Neural cell (in vitro differentiated cells): ENCODE data around the gene PIEZO1. TPM values are rescaled to one million over a fixed set of nuclear protein-coding genes. Genes with fewer than 3 reads are reported as not detected.

ENCODE experiments used
- H2AFZ ChIP-seq: fragments of 200-600, 300-800 bp; sonication (generic), shearing (Covaris generic); 2 replicates; pipeline ENCODE4 v1.6.0; 2014; ENCODE audit warnings: low read depth, mild to moderate bottlenecking, antibody characterized with exemption, low read length, moderate library complexity
- H3F3A ChIP-seq: fragments of 200-600 bp; shearing (Covaris generic); 2 replicates; pipeline ENCODE4 v1.6.1; 2016; ENCODE audit warnings: mild to moderate bottlenecking, moderate library complexity, mixed read lengths, antibody characterized with exemption, low read length; ENCODE audit not compliant: insufficient read depth, poor library complexity, severe bottlenecking
- H3K27ac ChIP-seq: fragments of 200-600, 300-800 bp; sonication (generic), shearing (Covaris generic); 2 replicates; pipeline ENCODE4 v1.5.1; 2014; ENCODE audit warnings: mild to moderate bottlenecking, low read length, moderate library complexity
- H3K27me3 ChIP-seq: fragments of 300-800, 200-600 bp; sonication (generic), shearing (Covaris generic); 2 replicates; pipeline ENCODE4 v1.6.0; 2014; ENCODE audit warnings: mild to moderate bottlenecking, low read depth, low read length, moderate library complexity; ENCODE audit not compliant: insufficient read depth
- H3K36me3 ChIP-seq: fragments of 300-800, 200-600 bp; sonication (generic), shearing (Covaris generic); 2 replicates; pipeline ENCODE4 v1.5.1; 2014; ENCODE audit warnings: mild to moderate bottlenecking, antibody characterized with exemption, low read length, moderate library complexity; ENCODE audit not compliant: insufficient read depth
- H3K4me2 ChIP-seq: fragments of 300-800, 200-600 bp; sonication (generic), shearing (Covaris generic); 2 replicates; pipeline ENCODE4 v1.6.0; 2014; ENCODE audit warnings: mild to moderate bottlenecking, low read length
- H3K4me3 ChIP-seq: fragments of 300-800, 200-600 bp; sonication (generic), shearing (Covaris generic); 2 replicates; pipeline ENCODE4 v1.5.1; 2014; ENCODE audit warnings: mild to moderate bottlenecking, low read length, moderate library complexity
- H3K79me2 ChIP-seq: fragments of 200-600 bp; shearing (Covaris generic); replicated peaks from 2 replicates; pipeline ENCODE4 v1.6.0; 2014; ENCODE audit warnings: mild to moderate bottlenecking, low read length, moderate library complexity; ENCODE audit not compliant: insufficient read depth
- H3K9ac ChIP-seq: fragments of 300-800, 200-600 bp; sonication (generic), shearing (Covaris generic); 2 replicates; pipeline ENCODE4 v1.6.1; 2016; ENCODE audit warnings: mild to moderate bottlenecking, low read length, mixed read lengths
- H3K9me2 ChIP-seq: fragments of 200-600 bp; shearing (Covaris generic); 2 replicates; pipeline ENCODE4 v1.6.1; 2016; ENCODE audit warnings: mild to moderate bottlenecking, low read length, mixed read lengths; ENCODE audit not compliant: insufficient read depth
- H3K9me3 ChIP-seq: fragments of 200-600, 300-800 bp; sonication (generic), shearing (Covaris generic); 2 replicates; pipeline ENCODE4 v1.6.1; 2016; ENCODE audit warnings: mild to moderate bottlenecking, mixed run types, low read length, moderate library complexity, mixed read lengths
- H4K20me1 ChIP-seq: fragments of 200-600 bp; shearing (Covaris generic); 2 replicates; pipeline ENCODE4 v1.6.1; 2016; ENCODE audit warnings: mild to moderate bottlenecking, mixed run types; ENCODE audit not compliant: insufficient read depth
- EP300 ChIP-seq: fragments of 450-650 bp; conservative IDR thresholded peaks from 2 replicates; pipeline ENCODE4 v1.6.1; 2014; ENCODE audit warnings: antibody characterized with exemption, mild to moderate bottlenecking, moderate library complexity; ENCODE audit not compliant: poor library complexity, severe bottlenecking
- EZH2 ChIP-seq: fragments of 200-600, 300-800 bp; shearing (Covaris generic), sonication (generic); IDR thresholded peaks from 2 replicates; pipeline ENCODE4 v1.6.1; 2014; ENCODE audit warnings: antibody characterized with exemption, low read length, borderline replicate concordance, mild to moderate bottlenecking; ENCODE audit not compliant: insufficient read depth, poor library complexity, severe bottlenecking
- MXI1 ChIP-seq: fragments of 450-650 bp; conservative IDR thresholded peaks from 2 replicates; pipeline ENCODE4 v1.6.1; 2014; ENCODE audit warnings: antibody characterized with exemption, mild to moderate bottlenecking; ENCODE audit not compliant: poor library complexity, severe bottlenecking
- POLR2AphosphoS5 ChIP-seq: IDR thresholded peaks from 2 replicates; pipeline ENCODE4 v1.6.1; 2012
- RAD21 ChIP-seq: fragments of 450-650 bp; conservative IDR thresholded peaks from 2 replicates; pipeline ENCODE4 v1.6.1; 2014; ENCODE audit warnings: antibody characterized with exemption, mild to moderate bottlenecking, moderate library complexity
- SMC3 ChIP-seq: fragments of 450-650 bp; conservative IDR thresholded peaks from 2 replicates; pipeline ENCODE4 v1.6.1; 2014; ENCODE audit warnings: antibody characterized with exemption, mild to moderate bottlenecking, moderate library complexity; ENCODE audit not compliant: poor library complexity
- TAF1 ChIP-seq: IDR thresholded peaks from 2 replicates; pipeline ENCODE4 v1.6.1; 2012; ENCODE audit warnings: low read depth
- polyA plus RNA-seq: library from polyadenylated mRNA; depleted of rRNA; stranded (reverse); fragments of >200 nt; gene quantifications from 2 replicates; pipeline ENCODE4 v1.2.3, GENCODE V29; 2014
- TF ChIP-seq, protein P1 (sequence below): IDR thresholded peaks from 2 replicates; pipeline ENCODE4 v1.6.1; 2012; ENCODE audit warnings: borderline replicate concordance
- TF ChIP-seq, protein P2 (sequence below): fragments of 450-650 bp; IDR thresholded peaks from 2 replicates; pipeline ENCODE4 v1.5.1; 2014; ENCODE audit warnings: antibody characterized with exemption, mild to moderate bottlenecking, moderate library complexity; ENCODE audit not compliant: poor library complexity, severe bottlenecking

PIEZO1 gene
- polyA plus RNA-seq, 1 donor from 2014 or later = not detected

DNA sequence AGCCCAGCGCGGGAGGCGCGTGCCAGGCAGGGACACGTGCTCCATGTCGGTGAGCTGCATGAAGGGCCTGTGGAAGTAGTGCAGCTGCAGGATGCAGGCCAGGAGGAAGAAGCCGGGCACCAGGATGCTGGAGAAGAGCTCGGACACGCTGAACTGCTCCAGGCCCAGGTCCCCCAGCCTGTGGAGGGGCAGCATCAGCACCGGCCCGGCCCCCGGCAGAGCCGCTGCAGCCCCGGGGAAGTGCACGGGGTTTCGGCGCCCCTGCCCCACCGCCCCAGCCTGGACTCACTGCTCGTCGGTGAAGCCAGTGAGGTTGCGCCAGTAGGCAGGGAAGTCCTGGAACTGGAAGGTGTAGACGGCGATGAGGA, 50.7 kb downstream of the PIEZO1 start:
- TF ChIP-seq EP300 = no peak
- TF ChIP-seq POLR2AphosphoS5 = no peak
- TF ChIP-seq MXI1 = no peak
- TF ChIP-seq, protein P1, sequence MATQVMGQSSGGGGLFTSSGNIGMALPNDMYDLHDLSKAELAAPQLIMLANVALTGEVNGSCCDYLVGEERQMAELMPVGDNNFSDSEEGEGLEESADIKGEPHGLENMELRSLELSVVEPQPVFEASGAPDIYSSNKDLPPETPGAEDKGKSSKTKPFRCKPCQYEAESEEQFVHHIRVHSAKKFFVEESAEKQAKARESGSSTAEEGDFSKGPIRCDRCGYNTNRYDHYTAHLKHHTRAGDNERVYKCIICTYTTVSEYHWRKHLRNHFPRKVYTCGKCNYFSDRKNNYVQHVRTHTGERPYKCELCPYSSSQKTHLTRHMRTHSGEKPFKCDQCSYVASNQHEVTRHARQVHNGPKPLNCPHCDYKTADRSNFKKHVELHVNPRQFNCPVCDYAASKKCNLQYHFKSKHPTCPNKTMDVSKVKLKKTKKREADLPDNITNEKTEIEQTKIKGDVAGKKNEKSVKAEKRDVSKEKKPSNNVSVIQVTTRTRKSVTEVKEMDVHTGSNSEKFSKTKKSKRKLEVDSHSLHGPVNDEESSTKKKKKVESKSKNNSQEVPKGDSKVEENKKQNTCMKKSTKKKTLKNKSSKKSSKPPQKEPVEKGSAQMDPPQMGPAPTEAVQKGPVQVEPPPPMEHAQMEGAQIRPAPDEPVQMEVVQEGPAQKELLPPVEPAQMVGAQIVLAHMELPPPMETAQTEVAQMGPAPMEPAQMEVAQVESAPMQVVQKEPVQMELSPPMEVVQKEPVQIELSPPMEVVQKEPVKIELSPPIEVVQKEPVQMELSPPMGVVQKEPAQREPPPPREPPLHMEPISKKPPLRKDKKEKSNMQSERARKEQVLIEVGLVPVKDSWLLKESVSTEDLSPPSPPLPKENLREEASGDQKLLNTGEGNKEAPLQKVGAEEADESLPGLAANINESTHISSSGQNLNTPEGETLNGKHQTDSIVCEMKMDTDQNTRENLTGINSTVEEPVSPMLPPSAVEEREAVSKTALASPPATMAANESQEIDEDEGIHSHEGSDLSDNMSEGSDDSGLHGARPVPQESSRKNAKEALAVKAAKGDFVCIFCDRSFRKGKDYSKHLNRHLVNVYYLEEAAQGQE = no peak
- TF ChIP-seq SMC3 = no peak
- TF ChIP-seq, protein P2, sequence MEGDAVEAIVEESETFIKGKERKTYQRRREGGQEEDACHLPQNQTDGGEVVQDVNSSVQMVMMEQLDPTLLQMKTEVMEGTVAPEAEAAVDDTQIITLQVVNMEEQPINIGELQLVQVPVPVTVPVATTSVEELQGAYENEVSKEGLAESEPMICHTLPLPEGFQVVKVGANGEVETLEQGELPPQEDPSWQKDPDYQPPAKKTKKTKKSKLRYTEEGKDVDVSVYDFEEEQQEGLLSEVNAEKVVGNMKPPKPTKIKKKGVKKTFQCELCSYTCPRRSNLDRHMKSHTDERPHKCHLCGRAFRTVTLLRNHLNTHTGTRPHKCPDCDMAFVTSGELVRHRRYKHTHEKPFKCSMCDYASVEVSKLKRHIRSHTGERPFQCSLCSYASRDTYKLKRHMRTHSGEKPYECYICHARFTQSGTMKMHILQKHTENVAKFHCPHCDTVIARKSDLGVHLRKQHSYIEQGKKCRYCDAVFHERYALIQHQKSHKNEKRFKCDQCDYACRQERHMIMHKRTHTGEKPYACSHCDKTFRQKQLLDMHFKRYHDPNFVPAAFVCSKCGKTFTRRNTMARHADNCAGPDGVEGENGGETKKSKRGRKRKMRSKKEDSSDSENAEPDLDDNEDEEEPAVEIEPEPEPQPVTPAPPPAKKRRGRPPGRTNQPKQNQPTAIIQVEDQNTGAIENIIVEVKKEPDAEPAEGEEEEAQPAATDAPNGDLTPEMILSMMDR = no peak
- no peak for TF ChIP-seq EZH2
- TF ChIP-seq RAD21 = no peak
- TF ChIP-seq TAF1 = no peak
- H3K79me2 ChIP-seq = no peaks in the 10 kb centered on the region
- no peaks in the 10 kb centered on the region for H4K20me1 ChIP-seq
- H2AFZ ChIP-seq = no peak overlapping the region
- H3K9me2 ChIP-seq = no peaks in the 10 kb centered on the region
- H3K27me3 ChIP-seq = no peaks in the 10 kb centered on the region
- H3K36me3 ChIP-seq = no peaks in the 10 kb centered on the region
- H3K9ac ChIP-seq = no peak overlapping the region
- H3K27ac ChIP-seq = no peak overlapping the region
- no peak overlapping the region for H3K4me3 ChIP-seq
- no peaks in the 10 kb centered on the region for H3F3A ChIP-seq
- H3K4me2 ChIP-seq = no peak overlapping the region
- no peaks in the 10 kb centered on the region for H3K9me3 ChIP-seq

- Histone ChIP-seq H3K36me3 (no peaks in the 10 kb centered on the region), H3K9me2 (no peaks in the 10 kb centered on the region), H3K9me3 (no peaks in the 10 kb centered on the region), H2AFZ (no peak overlapping the region), H3K4me3 (no peak overlapping the region), H3K4me2 (no peak overlapping the region), H3K79me2 (no peaks in the 10 kb centered on the region), H4K20me1 (no peaks in the 10 kb centered on the region), H3K9ac (no peak overlapping the region), H3F3A (no peaks in the 10 kb centered on the region), H3K27ac (no peak overlapping the region), H3K27me3 (no peaks in the 10 kb centered on the region)
- TF ChIP-seq EP300 (no peak), TAF1 (no peak), POLR2AphosphoS5 (no peak), RAD21 (no peak), MXI1 (no peak), EZH2 (no peak), SMC3 (no peak)
- TF ChIP-seq, protein P1 = no peak
- TF ChIP-seq, protein P2 = no peak
These were observed 51.2 kb downstream of the PIEZO1 start for GRCh38 chr16:88733630-88734360.
